ENCODE data around the gene NEXN. TPM values are rescaled to one million over a fixed set of nuclear protein-coding genes. Genes with fewer than 3 reads are reported as not detected.

Gene NEXN
- total RNA-seq, 4 donors from 2014 or later: 142 to 359 (median 213) TPM

GRCh38 chr1:77975386-77975785 lies 87.0 kb downstream of the NEXN start:
- peak overlapping the region in 2 of 4 donors; percentile 96 to 98 for H3K27ac ChIP-seq

GRCh38 chr1:77975907-77976306 lies 87.5 kb downstream of the NEXN start:
- Histone ChIP-seq H3K4me3 (peak overlapping the region in 1 of 2 donors; percentile 80), H3K27me3 (no peaks in the 10 kb centered on the region), H3K27ac (peak overlapping the region in 2 of 4 donors; percentile 96 to 98), H3K4me1 (peaks cover 0 to 75% (median 20%) of the 10 kb centered on the region in 3 donors), H3K36me3 (peaks cover 0 to under 1% of the 10 kb centered on the region in 2 donors), H3K9me3 (no peaks in the 10 kb centered on the region)
- 25 to 29% methylated on average over 2 of the region's 2 CpGs for WGBS, 2 donors (ENCODE audit: low coverage in 1 of 2)
- no peak for TF ChIP-seq EP300 (IDR thresholded peaks at IDR 0.05)
- TF ChIP-seq POLR2A (IDR thresholded peaks at IDR 0.05): no peak
- TF ChIP-seq POLR2AphosphoS5 (IDR thresholded peaks at IDR 0.05): no peak
- TF ChIP-seq CTCF (IDR thresholded peaks at IDR 0.05): no peak
- ATAC-seq: no peak

More at GRCh38 chr1:77975386-77975785, 87.0 kb downstream of the NEXN start:
- Histone ChIP-seq H3K27me3 (no peaks in the 10 kb centered on the region), H3K36me3 (peaks cover 0 to 5% of the 10 kb centered on the region in 2 donors), H3K9me3 (no peaks in the 10 kb centered on the region), H3K4me1 (peaks cover 0 to 75% (median 15%) of the 10 kb centered on the region in 3 donors), H3K4me3 (peak overlapping the region in 1 of 2 donors; percentile 80)
- TF ChIP-seq EP300 (IDR thresholded peaks at IDR 0.05): no peak
- TF ChIP-seq POLR2AphosphoS5 (IDR thresholded peaks at IDR 0.05): no peak
- TF ChIP-seq CTCF (IDR thresholded peaks at IDR 0.05): no peak
- no peak for TF ChIP-seq POLR2A (IDR thresholded peaks at IDR 0.05)
- ATAC-seq: no peak
- WGBS, 2 donors (ENCODE audit: low coverage in 1 of 2): 7 to 9% methylated on average over 4 of the region's 4 CpGs

- no peak for TF ChIP-seq POLR2AphosphoS5 (IDR thresholded peaks at IDR 0.05)
- no peak for TF ChIP-seq POLR2A (IDR thresholded peaks at IDR 0.05)
- TF ChIP-seq CTCF (IDR thresholded peaks at IDR 0.05): no peak
- no peak for TF ChIP-seq EP300 (IDR thresholded peaks at IDR 0.05)
- peak overlapping the region in 3 of 4 donors; percentile 96 to 98 (median 96) for H3K27ac ChIP-seq
Measured at GRCh38 chr1:77976433-77977076, 88.1 kb downstream of the NEXN start.

GRCh38 chr1:77977989-77978292 lies 89.5 kb downstream of the NEXN start:
- 0% methylated on average over 5 of the region's 5 CpGs for WGBS, 2 donors (ENCODE audit: low coverage in 1 of 2)
- no peak for ATAC-seq
- Histone ChIP-seq H3K27me3 (no peaks in the 10 kb centered on the region), H3K9me3 (no peaks in the 10 kb centered on the region), H3K36me3 (no peaks in the 10 kb centered on the region), H3K4me1 (peaks cover 0 to 67% (median 17%) of the 10 kb centered on the region in 3 donors), H3K27ac (peak overlapping the region; percentile 96 to 98 (median 96)), H3K4me3 (peak overlapping the region; percentile 80 to 88)
- TF ChIP-seq POLR2AphosphoS5 (IDR thresholded peaks at IDR 0.05): no peak
- TF ChIP-seq CTCF (IDR thresholded peaks at IDR 0.05): no peak
- no peak for TF ChIP-seq EP300 (IDR thresholded peaks at IDR 0.05)
- TF ChIP-seq POLR2A (IDR thresholded peaks at IDR 0.05): peak in 1 of 2 donors; percentile 15

More at GRCh38 chr1:77976433-77977076, 88.1 kb downstream of the NEXN start:
- H3K4me1 ChIP-seq: peaks cover 0 to 75% (median 20%) of the 10 kb centered on the region in 3 donors
- ATAC-seq: no peak
- H3K9me3 ChIP-seq: no peaks in the 10 kb centered on the region
- H3K27me3 ChIP-seq: no peaks in the 10 kb centered on the region
- H3K36me3 ChIP-seq: no peaks in the 10 kb centered on the region
- H3K4me3 ChIP-seq: peak overlapping the region; percentile 1 to 80
- 72 to 81% methylated on average over 7 to 12 of the region's 13 CpGs for WGBS, 2 donors (ENCODE audit: low coverage in 1 of 2)
